GM21381 (cell line): ENCODE results near the gene ATP5PO.

Experiments used
- ATAC-seq: cut with Tn5 transposase; IDR thresholded peaks from one replicate; pipeline ENCODE4 v1.9.1; 2021; ENCODE audit warnings: mild to moderate bottlenecking, moderate library complexity; ENCODE audit not compliant: unreplicated experiment

ATP5PO gene

GRCh38 chr21:33901412-33902288 lies 14.0 kb downstream of the ATP5PO start:
- ATAC-seq, result no peak

- no peak for ATAC-seq
Observed at GRCh38 chr21:33899199-33899598, 16.4 kb downstream of the ATP5PO start.

- no peak for ATAC-seq
Observed at GRCh38 chr21:33898586-33898985, 17.0 kb downstream of the ATP5PO start.

GRCh38 chr21:33897739-33898138 lies 17.9 kb downstream of the ATP5PO start:
- ATAC-seq, result no peak

GRCh38 chr21:33897098-33897497 lies 18.5 kb downstream of the ATP5PO start:
- no peak for ATAC-seq

GRCh38 chr21:33896691-33897090 lies 18.9 kb downstream of the ATP5PO start:
- no peak for ATAC-seq

GRCh38 chr21:33895356-33895755 lies 20.2 kb downstream of the ATP5PO start:
- ATAC-seq, result no peak

- ATAC-seq, result no peak
Observed at GRCh38 chr21:33894736-33895288, 20.8 kb downstream of the ATP5PO start.

- no peak for ATAC-seq
Observed at GRCh38 chr21:33893917-33894316, 21.7 kb downstream of the ATP5PO start.

- ATAC-seq, result no peak
Observed at GRCh38 chr21:33892853-33893252, 22.8 kb downstream of the ATP5PO start.

GRCh38 chr21:33890187-33890586 lies 25.4 kb downstream of the ATP5PO start:
- ATAC-seq, result no peak

- ATAC-seq, result no peak
Observed at GRCh38 chr21:33886321-33886720, 29.3 kb downstream of the ATP5PO start.

GRCh38 chr21:33885172-33885514 lies 30.5 kb downstream of the ATP5PO start:
- no peak for ATAC-seq

GRCh38 chr21:33884376-33885171 lies 31.0 kb downstream of the ATP5PO start:
- ATAC-seq, result no peak

- no peak for ATAC-seq
Observed at GRCh38 chr21:33883118-33883517, 32.5 kb downstream of the ATP5PO start.

- ATAC-seq, result no peak
Observed at GRCh38 chr21:33881689-33882440, 33.7 kb downstream of the ATP5PO start.

- ATAC-seq, result no peak
Observed at GRCh38 chr21:33880626-33881025, 35.0 kb downstream of the ATP5PO start.

- no peak for ATAC-seq
Observed at GRCh38 chr21:33878824-33879223, 36.8 kb downstream of the ATP5PO start.

- no peak for ATAC-seq
Observed at GRCh38 chr21:33875026-33875695, 40.4 kb downstream of the ATP5PO start.

- no peak for ATAC-seq
Observed at GRCh38 chr21:33874161-33874560, 41.4 kb downstream of the ATP5PO start.
